Endothelial cell of umbilical vein (primary cell): Measurements from ENCODE around the gene RNF25. TPM values are rescaled to one million over a fixed set of nuclear protein-coding genes. Genes with fewer than 3 reads are reported as not detected.

Experiments
- BruUV-seq: library from RNA; stranded (reverse); fragments of 400-500 nt; replicated peaks from 2 replicates; lab custom pipeline; 2021; lab: Mats Ljungman, UMichigan
- CTCF ChIA-PET: fragments of 300-600, 350-600 bp; sonication (Branson Sonifier 250); formaldehyde crosslinking; loops from one replicate; lab custom pipeline; 2021; ENCODE audit warnings: antibody characterized with exemption, inconsistent platforms; lab: Charles Lee
- POLR2A ChIA-PET: fragments of 300-600, 350-600 bp; sonication (Branson Sonifier 250); formaldehyde crosslinking; loops from one replicate; lab custom pipeline; 2021; ENCODE audit warnings: antibody characterized with exemption, inconsistent platforms; lab: Charles Lee
- DNase-seq: peaks from one replicate; pipeline ENCODE4 v3.0.0-alpha.2; 2011; ENCODE audit warnings: low read depth, low spot score
- FAIRE-seq: peaks from 2 replicates; lab custom pipeline; 2011; peaks lifted over from hg19 to GRCh38; lab: Jason Lieb, UNC
- H2AFZ ChIP-seq: 2 replicates; pipeline ENCODE4 v1.6.0; 2012; ENCODE audit warnings: low read depth, low read length, control low read depth, inconsistent platforms
- H3K27ac ChIP-seq: 2 replicates; pipeline ENCODE4 v1.5.1; 2011; ENCODE audit warnings: low read depth, mild to moderate bottlenecking, control low read depth, low read length, moderate library complexity; ENCODE audit not compliant: insufficient read depth
- H3K27me3 ChIP-seq, 2 experiments: 2 replicates each; pipeline versions ENCODE4 v1.6.0 to v1.6.1; 2011; ENCODE audit warnings: low read length in 2 of 2, mixed read lengths in 1 of 2; ENCODE audit not compliant: control insufficient read depth in 2 of 2, insufficient read depth in 2 of 2
- H3K36me3 ChIP-seq, 2 experiments: 2 replicates in 1 of 2; 3 replicates in 1 of 2; pipeline ENCODE4 v1.5.1; 2011; ENCODE audit warnings: low read length in 2 of 2, mild to moderate bottlenecking in 1 of 2, moderate library complexity in 1 of 2; ENCODE audit not compliant: control insufficient read depth in 2 of 2, insufficient read depth in 2 of 2; ENCODE audit errors: extremely low read depth in 1 of 2
- H3K4me1 ChIP-seq: 3 replicates; pipeline ENCODE4 v1.5.1; 2011; ENCODE audit warnings: mild to moderate bottlenecking, low read length; ENCODE audit not compliant: control insufficient read depth, insufficient read depth; ENCODE audit errors: extremely low read depth
- H3K4me2 ChIP-seq: 2 replicates; pipeline ENCODE4 v1.6.1; 2011; ENCODE audit warnings: low read length, control low read depth, mixed read lengths; ENCODE audit not compliant: insufficient read depth
- H3K4me3 ChIP-seq, 3 experiments: fragments of 200-600 bp in 1 of 3; sonication (generic), shearing (Covaris generic) in 1 of 3; replicated peaks in 1 of 3; 2 replicates each; pipeline ENCODE4 v1.5.1; 2011 to 2016; ENCODE audit warnings: control low read depth in 3 of 3, low read length in 3 of 3, mild to moderate bottlenecking in 2 of 3, inconsistent platforms in 1 of 3, low read depth in 1 of 3, moderate library complexity in 1 of 3; ENCODE audit not compliant: insufficient read depth in 1 of 3
- H3K79me2 ChIP-seq: 2 replicates; pipeline ENCODE4 v1.6.0; 2012; ENCODE audit warnings: low read length, inconsistent platforms; ENCODE audit not compliant: control insufficient read depth, insufficient read depth
- H3K9ac ChIP-seq: replicated peaks from 2 replicates; pipeline ENCODE3; 2011; ENCODE audit warnings: low read length, control low read depth; ENCODE audit not compliant: insufficient read depth; ENCODE audit errors: extremely low read depth
- H3K9me1 ChIP-seq: replicated peaks from 3 replicates; pipeline ENCODE4 v1.6.0; 2011; ENCODE audit warnings: mild to moderate bottlenecking, low read length; ENCODE audit not compliant: control insufficient read depth, insufficient read depth; ENCODE audit errors: extremely low read depth
- H3K9me3 ChIP-seq: replicated peaks from 2 replicates; pipeline ENCODE4 v1.5.1; 2012; ENCODE audit warnings: low read length, inconsistent platforms; ENCODE audit not compliant: control insufficient read depth, insufficient read depth
- H4K20me1 ChIP-seq: replicated peaks from 2 replicates; pipeline ENCODE3; 2011; ENCODE audit warnings: mild to moderate bottlenecking, low read length; ENCODE audit not compliant: control insufficient read depth, insufficient read depth; ENCODE audit errors: extremely low read depth
- EZH2 ChIP-seq: IDR thresholded peaks from 2 replicates; pipeline ENCODE4 v1.6.1; 2012; ENCODE audit warnings: borderline replicate concordance, low read depth, mild to moderate bottlenecking, moderate library complexity, low read length, inconsistent platforms; ENCODE audit not compliant: severe bottlenecking
- FOS ChIP-seq: IDR thresholded peaks from 2 replicates; pipeline ENCODE4 v1.6.1; 2011; ENCODE audit warnings: mild to moderate bottlenecking, low read length, moderate library complexity, borderline replicate concordance; ENCODE audit not compliant: insufficient read depth
- GATA2 ChIP-seq: IDR thresholded peaks from 2 replicates; pipeline ENCODE4 v1.7.0; 2011; ENCODE audit warnings: low read depth, mild to moderate bottlenecking, moderate library complexity, mixed read lengths, low read length; ENCODE audit not compliant: insufficient read length, insufficient read depth
- JUN ChIP-seq: IDR thresholded peaks from 2 replicates; pipeline ENCODE4 v1.6.1; 2011; ENCODE audit warnings: borderline replicate concordance, low read depth; ENCODE audit not compliant: insufficient read length, insufficient read depth
- MYC ChIP-seq: IDR thresholded peaks from one replicate; pipeline ENCODE4 v1.6.1; 2011; ENCODE audit warnings: mild to moderate bottlenecking, low read depth, low read length
- POLR2A ChIP-seq: IDR thresholded peaks from 2 replicates; pipeline ENCODE4 v1.6.1; 2012; ENCODE audit warnings: low read depth, mild to moderate bottlenecking, control low read depth, low read length
- POLR2AphosphoS5 ChIP-seq: IDR thresholded peaks from 2 replicates; pipeline ENCODE4 v1.6.1; 2012; ENCODE audit warnings: low read depth, mild to moderate bottlenecking, control low read depth, low read length, moderate library complexity; ENCODE audit not compliant: insufficient read depth
- dilution Hi-C: fragments of 300-500 bp; cut with MboI; formaldehyde crosslinking; loops from one replicate; pipeline ENCODE4 v1.15.0; 2019; ENCODE audit warnings: low sequenced_read_pairs; ENCODE audit not compliant: extremely low pct_ligation_motif_present
- intact Hi-C: fragments of 100-400 bp; cut with micrococcal nuclease; formaldehyde crosslinking; loops from one replicate; pipeline ENCODE4 v1.10.0; 2022
- polyA plus RNA-seq, 4 experiments: library from polyadenylated mRNA; depleted of rRNA in 3 of 4; stranded (reverse) in 3 of 4; unstranded in 1 of 4; fragments of >200 nt; gene quantifications; 2 replicates each; pipeline versions ENCODE4 v1.2.1 to v1.2.3, GENCODE V29; 2011 to 2012; ENCODE audit warnings: missing spikeins in 1 of 4
- total RNA-seq: library from RNA; stranded (reverse); gene quantifications from 2 replicates; pipeline ENCODE4 v1.2.3, GENCODE V29; 2021
- TF ChIP-seq, protein P1 (sequence below): IDR thresholded peaks from 2 replicates; pipeline ENCODE4 v1.6.1; 2011; ENCODE audit not compliant: insufficient read depth, insufficient read length
- TF ChIP-seq, protein P2 (sequence below), 2 donors: IDR thresholded peaks; 1 replicate in 1 of 2; 2 replicates in 1 of 2; pipeline ENCODE4 v1.5.1; 2011; ENCODE audit warnings: low read length in 2 of 2, mild to moderate bottlenecking in 2 of 2, moderate library complexity in 2 of 2, control low read depth in 1 of 2, inconsistent platforms in 1 of 2, low read depth in 1 of 2; ENCODE audit not compliant: insufficient read depth in 1 of 2; ENCODE audit errors: extremely low read depth in 1 of 2

RNF25 gene
- total and polyA plus RNA-seq, 2 donors (not counting 3 experiments of a cell fraction or from before 2014, with no cell fraction given) = 38.2 to 61.1 TPM

DNA sequence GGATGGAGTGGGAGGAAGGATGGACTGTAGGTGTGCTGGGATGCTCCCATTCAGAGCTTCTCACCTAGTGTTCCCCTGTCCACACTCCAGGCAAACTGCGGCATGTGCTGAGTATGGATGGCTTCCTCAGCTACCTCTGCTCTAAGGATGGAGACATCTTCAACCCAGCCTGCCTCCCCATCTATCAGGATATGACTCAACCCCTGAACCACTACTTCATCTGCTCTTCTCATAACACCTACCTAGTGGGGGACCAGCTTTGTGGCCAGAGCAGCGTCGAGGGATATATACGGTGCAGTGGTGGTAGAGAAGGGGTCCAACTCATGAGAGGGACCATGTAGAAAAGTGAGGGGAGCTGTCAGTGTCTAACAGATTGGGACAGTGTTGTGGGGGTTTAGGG lies 43.9 kb downstream of the RNF25 start:
- Histone ChIP-seq H3K36me3 (no peaks in the 10 kb centered on the region), H3K4me2 (no peak overlapping the region), H3K4me3 (no peak overlapping the region), H2AFZ (no peak overlapping the region), H3K9me1 (no peaks in the 10 kb centered on the region), H3K9ac (no peak overlapping the region), H4K20me1 (no peaks in the 10 kb centered on the region), H3K4me1 (peaks cover 30% of the 10 kb centered on the region), H3K27me3 (no peaks in the 10 kb centered on the region), H3K9me3 (no peaks in the 10 kb centered on the region), H3K79me2 (no peaks in the 10 kb centered on the region), H3K27ac (no peak overlapping the region)
- POLR2A ChIA-PET = no interaction called here
- dilution Hi-C loops = no loop called here
- DNase-seq (no peak), FAIRE-seq (no peak)
- no peak for TF ChIP-seq JUN
- TF ChIP-seq MYC = no peak
- TF ChIP-seq EZH2 = no peak
- no peak for TF ChIP-seq POLR2A
- TF ChIP-seq, protein P1, sequence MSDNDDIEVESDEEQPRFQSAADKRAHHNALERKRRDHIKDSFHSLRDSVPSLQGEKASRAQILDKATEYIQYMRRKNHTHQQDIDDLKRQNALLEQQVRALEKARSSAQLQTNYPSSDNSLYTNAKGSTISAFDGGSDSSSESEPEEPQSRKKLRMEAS = no peak
- TF ChIP-seq, protein P2, sequence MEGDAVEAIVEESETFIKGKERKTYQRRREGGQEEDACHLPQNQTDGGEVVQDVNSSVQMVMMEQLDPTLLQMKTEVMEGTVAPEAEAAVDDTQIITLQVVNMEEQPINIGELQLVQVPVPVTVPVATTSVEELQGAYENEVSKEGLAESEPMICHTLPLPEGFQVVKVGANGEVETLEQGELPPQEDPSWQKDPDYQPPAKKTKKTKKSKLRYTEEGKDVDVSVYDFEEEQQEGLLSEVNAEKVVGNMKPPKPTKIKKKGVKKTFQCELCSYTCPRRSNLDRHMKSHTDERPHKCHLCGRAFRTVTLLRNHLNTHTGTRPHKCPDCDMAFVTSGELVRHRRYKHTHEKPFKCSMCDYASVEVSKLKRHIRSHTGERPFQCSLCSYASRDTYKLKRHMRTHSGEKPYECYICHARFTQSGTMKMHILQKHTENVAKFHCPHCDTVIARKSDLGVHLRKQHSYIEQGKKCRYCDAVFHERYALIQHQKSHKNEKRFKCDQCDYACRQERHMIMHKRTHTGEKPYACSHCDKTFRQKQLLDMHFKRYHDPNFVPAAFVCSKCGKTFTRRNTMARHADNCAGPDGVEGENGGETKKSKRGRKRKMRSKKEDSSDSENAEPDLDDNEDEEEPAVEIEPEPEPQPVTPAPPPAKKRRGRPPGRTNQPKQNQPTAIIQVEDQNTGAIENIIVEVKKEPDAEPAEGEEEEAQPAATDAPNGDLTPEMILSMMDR (IDR thresholded peaks at IDR 0.05; ENCODE audit: extremely low read depth in 1 of 2, insufficient read depth in 1 of 2, low read depth in 1 of 2, low read length in 2 of 2) = no peak
- no peak for TF ChIP-seq GATA2
- no peak for TF ChIP-seq FOS
- no peak for TF ChIP-seq POLR2AphosphoS5
- no TSS peak for BruUV-seq
- intact Hi-C loops = no loop called here
- CTCF ChIA-PET = interaction anchor here (1.2 kb wide), 1 partner anchor 31 kb away, joined by 5 read pairs; the partner anchor contains the start of genes BCS1L and ZNF142
